ENCODE results near the gene IL9.
"Not testable (repeated sequence)": the region's sequence is repeated elsewhere in the genome, so short reads cannot be mapped to it uniquely, and the experiment has no call there.

IL9 gene

DNA sequence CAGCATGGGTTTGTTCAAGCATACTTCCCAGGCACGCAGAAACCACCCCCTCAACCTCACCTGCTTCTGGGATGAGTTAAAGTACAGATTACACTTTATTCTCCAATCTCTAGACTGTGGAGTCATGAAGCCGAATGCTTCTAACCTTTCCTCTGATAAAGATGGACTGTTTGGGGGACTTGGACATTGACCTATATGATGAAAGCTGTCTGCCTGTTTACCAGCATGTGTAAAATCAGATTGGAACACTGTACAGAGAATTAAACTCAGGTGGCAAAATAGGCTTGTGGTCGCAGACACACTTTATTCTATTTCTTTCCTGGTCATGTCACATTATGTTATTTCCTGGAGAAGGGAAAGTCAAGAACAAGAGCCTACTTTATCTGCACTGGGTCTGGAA, 25.7 kb downstream of the IL9 start:
- DNase-seq (ENCODE audit: low read depth in 1 of 2, low spot score in 1 of 2): no peak

DNA sequence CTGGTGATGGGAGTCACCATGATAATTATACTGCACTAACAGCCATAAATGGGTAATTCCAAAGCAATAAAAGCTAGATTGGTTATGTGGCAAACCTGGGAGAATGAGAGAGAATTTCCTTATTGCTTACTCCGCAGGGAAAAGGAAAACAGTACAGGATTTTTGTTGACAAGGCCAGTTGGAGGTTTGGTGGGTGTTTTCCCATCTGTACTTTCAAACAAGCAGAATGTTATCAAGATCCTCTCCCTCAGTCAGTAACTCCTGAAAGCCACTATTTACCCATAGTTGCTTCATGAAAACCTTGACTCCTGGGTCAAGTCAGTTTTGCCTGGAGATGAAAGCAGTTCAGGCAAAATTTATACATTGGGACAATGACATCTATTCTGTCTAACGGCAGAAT, 26.4 kb downstream of the IL9 start:
- DNase-seq (ENCODE audit: low read depth in 1 of 2, low spot score in 1 of 2): no peak

DNA sequence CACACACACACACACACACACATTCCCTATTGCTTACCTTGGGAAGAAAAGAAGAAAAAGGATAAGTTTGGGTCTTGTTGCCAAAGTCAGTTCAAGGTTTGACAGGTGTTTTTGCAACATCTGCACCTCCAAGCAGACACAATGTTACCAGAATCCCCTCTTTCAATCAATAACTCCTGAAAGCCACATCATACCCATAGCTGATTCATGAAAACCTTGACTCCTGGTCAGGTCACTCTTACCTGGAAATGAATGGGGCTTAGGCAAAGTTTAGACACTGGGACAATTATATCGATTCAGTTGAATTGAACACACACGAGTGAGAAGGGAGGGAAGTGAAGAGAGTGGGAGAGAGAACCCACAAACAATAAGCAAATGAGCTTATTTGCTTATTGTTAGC, 27.0 kb downstream of the IL9 start:
- DNase-seq (ENCODE audit: low read depth in 1 of 2, low spot score in 1 of 2): no peak

DNA sequence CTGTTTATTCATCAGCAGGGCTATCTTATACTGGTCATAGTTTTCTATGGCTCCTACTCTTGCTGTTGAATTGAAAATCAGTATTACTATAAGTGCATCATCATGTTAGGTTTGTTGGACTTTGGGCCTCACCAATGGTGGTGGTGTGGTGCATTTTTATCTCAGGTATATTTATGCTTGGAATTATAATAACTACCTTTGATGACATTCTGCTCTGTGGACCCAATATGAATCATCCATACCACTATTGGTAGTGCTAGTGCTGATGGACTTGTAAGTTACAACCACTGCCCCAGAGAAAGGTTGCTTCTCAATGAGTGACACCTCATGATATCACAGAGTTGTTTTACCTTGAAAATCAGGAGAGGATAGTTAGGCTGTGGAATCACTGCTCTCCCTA, 28.0 kb downstream of the IL9 start:
- no peak for DNase-seq (ENCODE audit: low read depth in 1 of 2, low spot score in 1 of 2)

DNA sequence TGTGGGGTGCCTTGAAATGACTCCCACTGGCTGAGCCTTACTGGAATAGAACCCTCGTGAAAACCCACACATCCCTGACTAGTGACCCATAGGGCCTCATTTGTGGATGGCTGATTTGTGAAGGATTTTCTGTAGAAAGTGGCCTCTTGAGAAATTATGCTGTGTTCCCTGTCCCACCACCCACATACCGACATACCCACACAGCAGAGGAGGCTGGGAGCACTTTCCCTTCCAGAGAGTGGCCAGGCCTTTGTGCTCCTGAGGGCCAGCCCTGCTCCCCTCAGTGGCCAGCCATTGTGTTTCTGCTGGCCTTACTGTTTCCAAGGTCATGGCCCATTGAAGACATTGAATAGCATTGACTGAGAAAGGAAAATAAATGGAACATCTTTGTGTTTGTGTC, 29.6 kb downstream of the IL9 start:
- no peak for DNase-seq (ENCODE audit: low read depth in 1 of 2, low spot score in 1 of 2)

DNA sequence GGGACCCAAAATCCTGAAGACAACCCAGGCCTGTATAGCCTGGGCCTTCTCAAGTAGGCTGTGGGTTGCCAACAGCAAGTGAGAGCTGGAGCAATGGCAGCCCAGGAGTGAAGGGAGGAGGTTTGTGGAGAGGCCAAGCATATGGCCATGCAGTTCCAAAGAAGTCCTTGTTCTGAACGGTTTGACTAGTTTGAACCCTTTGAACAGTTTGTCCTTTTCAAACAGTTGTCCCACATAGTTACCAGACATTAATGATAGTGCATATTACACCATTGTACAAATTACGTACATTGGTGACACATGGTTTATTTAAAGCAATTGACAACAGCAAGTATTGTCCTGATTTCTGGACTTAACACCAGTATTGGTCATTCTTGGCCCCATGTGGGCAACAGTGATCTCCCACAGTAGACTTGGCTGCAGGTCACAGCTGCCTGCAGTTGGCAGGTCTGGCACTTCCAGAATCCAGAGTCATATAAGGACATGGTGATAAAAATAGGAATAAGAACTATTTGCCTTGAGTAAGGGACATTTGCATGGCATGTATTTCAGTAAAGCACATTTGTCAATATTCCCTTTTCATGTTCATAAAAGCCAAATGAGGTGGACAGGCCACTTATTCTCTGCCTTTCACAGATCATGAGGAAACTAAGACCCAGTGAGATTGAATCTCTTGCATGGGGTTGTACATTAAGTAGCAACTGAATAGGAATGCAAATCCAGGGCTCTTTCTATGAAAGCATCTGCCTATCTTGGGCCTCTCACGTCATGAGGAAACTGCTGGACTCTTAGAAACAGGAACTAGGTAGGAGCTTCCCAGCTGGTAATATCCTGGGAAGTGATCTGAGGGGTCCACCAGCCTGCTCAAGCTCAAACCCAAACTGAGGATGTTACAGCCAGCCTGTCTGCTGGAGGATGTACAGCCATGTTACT, 30.9 kb downstream of the IL9 start:
- DNase-seq (ENCODE audit: low read depth in 1 of 2, low spot score in 1 of 2): no peak

DNA sequence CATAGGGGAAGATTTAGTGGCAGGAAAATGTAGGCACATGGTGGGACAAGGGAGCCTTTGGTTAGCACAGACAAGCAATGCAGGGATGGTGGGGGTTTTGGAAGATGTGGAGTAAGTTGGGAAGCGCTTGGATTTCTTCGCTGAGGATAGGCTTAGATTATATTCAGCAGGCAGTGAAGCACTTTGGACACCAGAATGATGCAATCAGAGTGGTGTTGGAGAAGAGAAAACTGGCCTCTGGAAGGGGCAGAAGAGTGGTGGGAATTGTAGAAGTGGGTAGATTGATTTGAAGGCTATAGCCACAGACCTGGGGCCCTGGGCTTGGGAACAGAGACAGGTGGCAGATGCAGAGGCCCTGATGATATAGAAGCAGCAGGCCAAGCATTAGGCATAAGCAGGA, 32.9 kb downstream of the IL9 start:
- DNase-seq (ENCODE audit: low read depth in 1 of 2, low spot score in 1 of 2): no peak

DNA sequence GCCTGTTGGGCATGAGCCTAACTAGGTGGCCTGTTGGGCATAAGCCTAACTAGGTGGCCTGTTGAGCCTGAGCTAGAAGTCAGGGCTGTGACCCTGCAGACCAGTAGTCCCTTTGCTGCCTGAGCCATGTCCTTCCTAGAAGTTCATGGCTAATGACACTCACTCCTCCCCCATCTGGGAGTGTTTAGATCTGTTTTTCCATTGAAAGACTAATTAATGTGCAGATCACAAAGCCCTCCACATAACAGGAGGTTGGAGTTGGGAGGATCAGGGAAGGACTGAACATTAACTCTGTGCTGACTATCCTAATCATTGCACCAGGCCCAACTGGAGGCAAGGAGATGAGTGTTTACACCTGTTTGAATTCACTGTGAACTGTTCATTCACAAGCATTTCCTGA, 33.6 kb downstream of the IL9 start:
- no peak for DNase-seq (ENCODE audit: low read depth in 1 of 2, low spot score in 1 of 2)

DNA sequence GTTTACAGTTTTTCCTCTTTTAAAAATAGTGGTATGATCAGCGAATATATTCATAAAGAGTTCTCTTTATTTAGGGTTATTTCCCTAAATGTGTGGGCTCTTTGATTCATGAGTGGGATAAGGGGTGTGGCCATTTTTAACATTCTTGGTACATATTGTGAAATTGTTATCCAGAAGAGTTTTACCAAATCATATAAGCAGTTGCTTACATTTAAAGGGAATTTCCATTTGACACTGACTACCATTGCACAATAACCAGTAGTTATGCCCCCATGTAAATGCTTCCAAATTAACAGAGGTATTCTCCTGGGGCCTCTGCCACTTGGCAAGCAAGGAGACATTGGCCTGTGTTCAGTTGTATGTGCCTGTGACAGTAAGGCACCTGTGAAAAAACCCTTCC, 34.0 kb downstream of the IL9 start:
- DNase-seq (ENCODE audit: low read depth in 1 of 2, low spot score in 1 of 2): no peak

DNA sequence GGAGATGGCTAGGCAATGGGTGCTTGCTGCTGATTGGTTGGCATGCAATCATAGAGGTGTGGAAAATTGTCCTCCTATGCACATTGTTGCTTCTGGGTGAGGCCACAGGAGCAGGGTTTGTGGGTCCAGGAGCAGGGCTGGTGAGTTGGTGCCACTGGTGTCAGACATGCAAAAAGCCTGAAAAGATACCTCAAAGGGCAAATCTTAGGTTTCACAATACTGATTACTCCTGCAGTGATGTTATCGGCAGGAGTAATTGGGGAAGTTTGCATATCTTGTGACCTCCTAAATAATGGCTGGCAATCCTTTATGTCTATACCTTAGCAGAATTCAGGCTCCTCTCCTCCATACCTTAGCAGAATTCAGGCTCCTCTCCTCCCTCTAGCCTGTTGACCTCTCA, 36.0 kb downstream of the IL9 start:
- no peak for DNase-seq (ENCODE audit: low read depth in 1 of 2, low spot score in 1 of 2)

DNA sequence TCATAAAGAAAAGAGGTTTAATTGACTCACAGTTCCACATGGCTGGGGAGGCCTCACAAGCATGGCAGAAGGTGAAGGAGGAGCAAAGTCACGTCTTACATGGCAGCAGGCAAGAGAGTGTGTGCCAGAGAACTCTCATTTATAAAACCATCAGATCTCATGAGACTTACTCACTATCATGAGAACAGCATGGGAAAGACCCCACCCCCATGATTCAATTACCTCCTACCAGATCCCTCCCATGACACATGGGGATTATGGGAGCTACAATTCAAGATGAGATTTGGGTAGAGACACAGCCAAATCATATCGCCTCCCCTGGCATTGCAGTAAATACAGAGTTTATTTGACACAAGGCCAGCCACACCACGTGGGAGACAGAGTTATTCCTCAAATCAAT, 36.5 kb downstream of the IL9 start:
- DNase-seq (ENCODE audit: low read depth in 1 of 2, low spot score in 1 of 2): not testable (repeated sequence)

DNA sequence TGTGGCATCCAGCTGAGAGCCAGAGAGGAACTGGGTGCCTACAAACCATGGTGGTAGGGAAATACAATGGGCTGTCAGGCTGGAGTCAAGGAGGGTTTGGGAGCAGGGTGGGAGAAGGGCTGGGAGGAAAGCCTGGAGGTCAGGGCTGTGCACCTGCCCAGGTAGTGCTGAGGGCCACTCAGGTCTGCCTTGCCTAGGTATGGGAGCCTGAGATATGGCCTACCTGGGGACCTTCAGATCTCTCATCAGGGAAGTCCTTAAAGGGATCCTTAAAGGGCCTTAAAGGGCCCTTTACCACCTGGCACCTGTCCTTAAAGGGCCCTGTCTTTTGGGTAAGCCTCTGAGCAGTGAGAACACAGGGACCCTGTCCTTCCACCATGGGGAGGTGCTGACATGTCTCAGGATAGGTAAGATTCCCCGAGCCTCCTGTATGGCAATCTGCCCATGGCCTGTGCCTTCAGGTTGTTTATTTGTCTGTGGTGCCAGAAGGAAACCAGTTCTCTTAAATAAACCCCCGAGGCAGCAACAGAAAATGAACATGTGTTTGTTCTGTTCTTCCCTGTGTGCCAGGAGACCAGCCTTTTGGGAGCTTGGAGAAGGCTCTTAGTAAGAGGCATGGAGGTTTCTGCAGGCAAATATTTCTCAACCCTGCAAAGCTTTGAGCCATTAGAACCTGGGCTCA, 37.9 kb downstream of the IL9 start:
- no peak for DNase-seq (ENCODE audit: low read depth in 1 of 2, low spot score in 1 of 2)

DNA sequence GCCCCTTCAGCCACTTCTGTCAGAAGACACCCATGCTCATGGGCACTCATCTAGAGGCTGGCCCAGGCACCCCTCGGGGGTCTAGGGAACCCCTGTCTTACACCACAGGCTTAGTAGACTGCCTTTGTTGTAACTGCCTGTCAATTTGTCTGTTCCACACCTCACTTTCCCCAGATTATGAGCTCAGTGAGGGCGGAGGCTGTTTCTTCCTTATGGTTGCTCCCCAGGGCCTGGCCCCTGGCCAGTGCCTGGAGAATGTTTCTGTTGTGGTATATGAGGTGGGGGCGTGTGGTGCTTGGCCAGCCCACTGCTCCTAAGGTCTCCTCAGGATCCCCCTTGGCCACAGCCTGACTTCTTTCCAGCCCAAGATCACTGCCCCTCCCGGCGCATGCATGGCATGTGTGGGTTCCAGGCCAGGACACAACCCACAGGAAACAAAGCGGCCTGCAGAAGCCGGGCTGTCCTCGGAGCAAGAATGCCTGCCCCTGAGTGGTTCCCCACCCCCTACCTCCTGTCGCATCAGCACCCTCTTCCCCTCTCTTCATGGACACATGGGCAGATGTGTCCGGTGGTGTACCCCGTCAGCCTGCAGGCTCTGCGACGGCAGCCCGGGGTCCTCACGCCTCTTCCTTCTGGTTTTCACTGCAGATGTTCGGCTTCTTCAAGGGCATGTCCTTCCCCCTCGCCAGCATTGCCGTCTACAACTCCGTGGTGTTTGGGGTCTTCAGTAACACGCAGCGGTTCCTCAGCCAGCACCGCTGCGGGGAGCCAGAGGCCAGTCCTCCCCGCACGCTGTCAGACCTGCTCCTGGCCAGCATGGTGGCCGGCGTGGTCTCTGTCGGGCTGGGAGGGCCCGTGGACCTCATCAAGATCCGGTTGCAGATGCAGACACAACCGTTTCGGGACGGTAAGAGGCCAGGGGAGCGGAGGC, 43.5 kb downstream of the IL9 start:
- DNase-seq (ENCODE audit: low read depth in 1 of 2, low spot score in 1 of 2): no peak

DNA sequence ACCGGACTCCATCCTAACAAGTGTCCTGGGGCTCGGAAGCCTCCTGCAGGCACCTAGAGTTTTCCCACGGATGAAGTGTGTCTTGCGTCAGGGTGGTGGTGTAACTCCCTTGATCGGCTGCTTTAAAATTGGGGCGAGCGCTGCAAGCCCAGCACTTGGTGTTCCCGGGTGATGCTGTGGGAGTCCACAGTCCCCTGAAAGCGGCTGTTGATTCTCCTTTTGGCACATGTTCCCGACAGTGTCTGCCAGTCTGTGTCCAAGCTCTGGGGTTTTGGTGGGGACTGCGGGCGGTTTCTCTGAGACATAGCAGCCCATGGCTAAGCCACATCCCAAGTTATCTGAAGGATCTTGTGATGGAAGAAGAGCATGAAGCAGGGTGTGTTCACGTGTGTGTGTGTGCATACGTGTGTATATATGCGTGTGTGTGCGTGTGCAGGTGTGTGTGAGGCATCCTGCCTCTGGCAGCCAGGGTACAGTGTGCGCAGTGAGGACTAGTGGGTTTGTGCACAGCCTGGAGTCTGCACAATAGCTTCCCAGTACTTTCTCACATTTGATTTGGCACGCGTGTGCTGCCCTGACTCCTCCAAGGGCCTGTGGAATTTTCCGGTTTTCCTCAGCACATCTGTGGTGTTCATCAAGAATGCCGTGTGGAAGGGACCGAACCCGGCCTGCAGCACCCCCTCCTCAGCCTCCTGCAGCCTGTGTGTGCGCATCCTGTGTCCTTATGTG, 44.3 kb downstream of the IL9 start:
- DNase-seq (ENCODE audit: low read depth in 1 of 2, low spot score in 1 of 2): no peak

DNA sequence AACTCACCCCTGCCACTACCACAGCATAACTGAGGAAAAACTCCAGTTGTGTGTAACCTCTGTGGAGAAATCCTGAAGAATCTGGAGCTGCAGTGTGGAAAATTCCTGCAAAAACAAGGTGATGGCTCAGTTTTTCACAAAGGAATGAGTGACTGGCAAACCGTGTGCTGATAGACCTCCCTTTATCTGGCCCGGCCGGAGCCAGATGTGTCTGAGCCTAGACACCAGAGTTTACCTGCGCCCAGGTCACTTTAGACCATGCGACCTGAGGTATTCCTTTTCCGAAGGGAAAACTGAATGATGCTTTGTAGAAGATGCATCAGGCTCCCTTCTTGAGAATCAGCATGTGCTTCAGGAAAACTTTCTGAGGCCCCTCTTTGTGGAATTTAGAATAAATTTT, 45.0 kb downstream of the IL9 start:
- no peak for DNase-seq (ENCODE audit: low read depth in 1 of 2, low spot score in 1 of 2)

DNA sequence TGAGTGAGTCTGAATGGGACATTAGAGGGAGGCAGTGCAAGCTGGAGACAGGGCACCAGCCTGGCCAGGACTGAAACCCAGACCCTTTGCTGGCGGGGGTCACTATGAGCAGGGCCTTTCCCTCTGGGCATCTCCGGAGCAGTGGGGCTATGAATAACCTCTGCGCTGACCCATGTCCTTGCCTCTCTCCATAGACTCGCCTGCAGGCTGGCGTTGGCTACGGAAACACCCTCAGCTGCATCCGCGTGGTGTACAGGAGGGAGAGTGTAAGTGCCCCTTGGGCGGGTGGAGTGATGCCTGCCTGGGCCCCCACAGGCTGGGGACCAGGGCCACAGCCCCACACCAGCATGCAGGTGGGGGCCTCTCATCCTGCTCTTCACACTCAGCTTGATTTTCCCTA, 45.4 kb downstream of the IL9 start:
- no peak for DNase-seq (ENCODE audit: low read depth in 1 of 2, low spot score in 1 of 2)

DNA sequence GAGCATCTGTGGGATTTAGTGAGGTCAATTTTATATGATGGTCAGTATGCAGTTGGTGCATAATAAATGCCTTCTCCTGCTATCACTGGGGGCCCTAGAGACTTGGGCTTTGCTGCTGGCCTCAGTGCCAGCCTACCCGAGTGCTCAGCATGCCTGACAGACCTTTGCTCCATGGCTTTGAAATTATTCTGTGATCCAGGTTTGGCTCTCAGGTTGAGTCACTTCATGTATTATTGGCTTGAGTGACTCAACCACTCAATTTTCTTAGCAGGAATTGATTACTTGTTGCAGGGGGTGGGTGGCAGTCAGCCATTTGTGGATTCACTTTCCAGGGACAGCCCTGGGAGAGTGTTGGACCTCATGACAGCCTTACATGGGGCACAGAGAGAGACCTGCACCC, 47.7 kb downstream of the IL9 start:
- DNase-seq (ENCODE audit: low read depth in 1 of 2, low spot score in 1 of 2): no peak

DNA sequence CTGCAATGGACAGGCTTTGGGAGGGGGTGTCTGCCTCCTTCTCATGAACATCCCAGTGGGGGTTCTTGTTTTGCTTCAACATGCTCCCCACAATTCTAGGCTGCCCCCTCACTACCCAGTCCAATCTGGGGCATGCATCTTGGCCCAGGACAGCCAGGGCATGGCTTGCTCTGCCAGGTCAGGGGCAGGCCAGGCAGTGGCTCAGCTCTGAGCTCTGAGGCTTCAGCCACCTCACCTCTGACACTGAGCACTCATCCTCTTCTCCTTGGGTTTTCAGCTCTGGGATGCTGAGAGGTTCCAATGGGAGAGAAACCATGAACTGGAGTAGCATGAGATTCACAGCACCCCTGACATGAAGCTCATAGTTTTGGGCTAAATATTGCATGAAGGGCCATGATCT, 49.3 kb downstream of the IL9 start:
- no peak for DNase-seq (ENCODE audit: low read depth in 1 of 2, low spot score in 1 of 2)

DNA sequence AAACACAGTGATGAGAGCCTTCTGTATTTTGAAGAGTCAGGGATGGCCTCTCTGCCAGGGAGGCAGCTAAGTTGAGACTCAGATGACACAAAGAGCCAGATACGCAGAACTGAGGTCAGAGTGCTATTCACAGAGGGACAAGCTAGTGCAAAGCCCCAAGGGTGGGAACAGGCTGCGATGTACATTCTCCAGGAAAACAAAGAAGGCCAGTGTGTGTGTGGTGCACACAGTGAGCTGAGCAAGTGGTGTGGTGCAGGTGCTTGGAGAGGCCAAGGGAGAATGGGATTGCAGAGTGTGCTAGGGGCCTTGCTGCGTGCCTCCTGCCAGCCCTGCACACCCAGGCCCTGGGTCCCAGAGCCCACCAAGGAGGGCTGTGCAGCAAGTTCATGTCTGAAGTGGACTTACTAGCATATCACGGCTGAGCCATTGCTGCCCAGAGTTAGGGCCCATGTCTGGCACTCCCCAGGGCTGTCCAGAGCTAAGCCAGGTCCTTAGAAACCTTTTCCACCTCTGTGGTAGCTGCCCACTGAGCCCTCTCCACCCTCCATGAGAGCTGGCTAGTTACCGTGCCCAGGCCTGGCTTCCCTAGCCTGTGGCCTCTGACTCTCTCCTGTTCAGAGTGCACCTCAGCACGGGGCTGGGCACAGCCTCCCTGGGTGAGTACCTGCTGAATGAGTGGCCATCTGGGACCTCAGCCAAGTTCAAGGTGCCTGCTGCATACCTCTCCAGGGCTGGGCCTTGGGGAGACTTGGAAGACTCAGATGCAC, 51.9 kb downstream of the IL9 start:
- DNase-seq (ENCODE audit: low read depth in 1 of 2, low spot score in 1 of 2): no peak

DNA sequence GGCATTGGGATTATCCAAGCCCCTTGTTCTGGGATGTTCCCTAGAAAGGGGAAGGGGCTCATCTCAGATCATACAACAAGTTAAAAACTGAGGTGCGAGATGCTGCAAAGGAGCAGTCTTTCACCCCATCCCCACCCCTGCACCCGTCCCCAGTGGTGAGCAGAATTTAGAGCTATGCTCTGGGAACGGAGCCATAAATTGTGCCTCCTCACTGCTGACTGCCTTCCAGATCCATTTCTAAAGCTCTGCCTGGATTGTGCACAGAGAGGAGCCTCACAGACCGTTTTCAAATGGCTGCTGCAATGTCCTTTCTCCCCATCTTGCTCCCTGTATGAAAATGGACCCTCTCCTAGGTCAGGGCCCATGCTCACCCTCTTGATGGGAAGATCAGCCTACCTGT, 52.9 kb downstream of the IL9 start:
- DNase-seq (ENCODE audit: low read depth in 1 of 2, low spot score in 1 of 2): no peak

All from stimulated activated CD4-positive, alpha-beta T cell treated with anti-CD3 and anti-CD28 coated beads, Interleukin-15, amount 100 ng/mL, for 1 hour (primary cell).